Activated naive CD8-positive, alpha-beta T cell treated with anti-CD3 and anti-CD28 coated beads, Interleukin-2, amount 50 U/mL, for 24 hours (primary cell): Measurements from ENCODE around the gene PKIG.
A peak's percentile ranks its signal among the peaks of the same experiment; 100 is the strongest.
"Not testable (repeated sequence)": the region's sequence is repeated elsewhere in the genome, so short reads cannot be mapped to it uniquely, and the experiment has no call there.

ENCODE experiments used
- ATAC-seq: fragments of 150-1000 bp; cut with Tn5 transposase; one replicate; pipeline ENCODE4 v1.10.0; 2021
- DNase-seq: peaks from one replicate; pipeline ENCODE4 v3.0.0; 2021
- H3K27ac Mint-ChIP-seq: one replicate; pipeline ENCODE4 v1.8.0; 2021; ENCODE audit warnings: mild to moderate bottlenecking, mixed read lengths
- H3K27me3 Mint-ChIP-seq: one replicate; pipeline ENCODE4 v1.8.0; 2021; ENCODE audit warnings: mixed read lengths
- H3K36me3 Mint-ChIP-seq: one replicate; pipeline ENCODE4 v1.8.0; 2021; ENCODE audit warnings: low read depth, mixed read lengths
- H3K4me1 Mint-ChIP-seq: one replicate; pipeline ENCODE4 v1.8.0; 2021; ENCODE audit warnings: mixed read lengths
- H3K4me3 Mint-ChIP-seq: one replicate; pipeline ENCODE4 v1.8.0; 2021; ENCODE audit warnings: mild to moderate bottlenecking, moderate library complexity, mixed read lengths
- H3K9me3 Mint-ChIP-seq: one replicate; pipeline ENCODE4 v1.8.0; 2021; ENCODE audit warnings: mixed read lengths

Gene PKIG

DNA sequence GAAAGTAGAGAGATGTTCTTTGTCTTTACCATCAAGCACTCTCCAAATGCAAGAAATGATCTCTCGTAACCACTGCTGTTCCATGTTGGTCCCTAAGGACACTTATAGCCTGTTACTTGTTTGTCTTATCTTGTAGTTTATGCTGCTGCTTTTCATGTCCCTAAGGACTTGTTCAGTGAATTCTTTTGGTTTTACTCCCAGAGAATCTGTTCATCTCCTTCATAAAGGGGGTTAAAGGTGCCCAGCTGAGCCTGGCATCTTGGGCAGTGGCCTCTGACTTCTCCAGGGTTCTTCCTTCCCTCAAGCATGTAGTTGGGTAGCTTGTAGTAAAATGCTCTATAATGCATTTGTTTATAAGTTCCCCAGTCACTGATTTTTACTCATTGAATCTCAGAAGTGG is 864 bp upstream of the PKIG start:
- DNase-seq (no peak), ATAC-seq (no peak)
- H3K36me3 Mint-ChIP-seq: no peaks in the 10 kb centered on the region
- H3K9me3 Mint-ChIP-seq: no peaks in the 10 kb centered on the region
- no peaks in the 10 kb centered on the region for H3K27me3 Mint-ChIP-seq
- H3K27ac Mint-ChIP-seq: no peak overlapping the region
- H3K4me3 Mint-ChIP-seq: no peak overlapping the region
- H3K4me1 Mint-ChIP-seq: peaks cover 32% of the 10 kb centered on the region

DNA sequence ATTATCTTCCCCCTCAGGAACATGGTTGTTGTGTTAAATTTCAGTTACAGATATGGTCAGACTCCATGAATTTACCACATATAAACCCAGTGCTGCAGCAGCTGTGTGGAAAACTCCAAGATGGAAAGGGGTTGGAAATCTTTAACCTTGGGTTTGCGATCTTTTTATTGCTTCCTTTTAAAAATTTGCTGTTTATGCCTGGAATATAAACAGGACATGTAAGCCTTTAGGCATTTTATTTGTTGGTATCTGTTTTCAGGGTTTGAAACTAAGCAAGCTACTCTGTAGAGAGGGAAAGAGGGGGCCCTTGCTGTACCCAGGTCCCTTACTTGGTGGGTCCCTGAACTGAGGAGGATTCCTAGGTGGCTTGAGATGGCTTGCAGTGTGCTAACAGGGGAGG is 778 bp downstream of the PKIG start:
- Mint-ChIP-seq H3K4me1 (peaks cover 23% of the 10 kb centered on the region), H3K27ac (no peak overlapping the region), H3K4me3 (peak overlapping the region; percentile 60), H3K36me3 (peaks cover 2% of the 10 kb centered on the region), H3K27me3 (no peaks in the 10 kb centered on the region), H3K9me3 (no peaks in the 10 kb centered on the region)
- no peak for ATAC-seq
- DNase-seq: no peak

DNA sequence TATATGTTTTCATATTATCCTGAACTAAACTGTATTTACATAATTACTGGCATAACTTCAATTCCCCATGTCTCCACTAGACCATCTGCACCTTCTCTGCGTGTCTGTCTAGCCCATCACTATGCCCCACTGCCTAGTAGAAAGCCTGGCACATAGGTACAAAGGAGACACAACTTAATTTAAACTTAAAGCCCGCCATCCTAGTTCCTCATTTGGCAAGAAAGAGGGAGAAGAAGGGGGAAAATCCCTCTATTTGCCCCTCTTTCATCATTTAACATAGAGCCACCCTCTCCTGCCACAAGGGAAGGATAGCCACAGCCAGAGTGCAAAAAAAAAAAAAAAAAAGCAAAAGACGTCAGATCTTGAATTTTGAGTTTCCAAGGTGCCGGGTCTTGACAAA is 1.8 kb downstream of the PKIG start:
- Mint-ChIP-seq H3K27me3 (no peaks in the 10 kb centered on the region), H3K27ac (no peak overlapping the region), H3K4me1 (peaks cover 22% of the 10 kb centered on the region), H3K4me3 (peak overlapping the region; percentile 60), H3K9me3 (no peaks in the 10 kb centered on the region), H3K36me3 (peaks cover 2% of the 10 kb centered on the region)
- DNase-seq: no peak
- no peak for ATAC-seq

DNA sequence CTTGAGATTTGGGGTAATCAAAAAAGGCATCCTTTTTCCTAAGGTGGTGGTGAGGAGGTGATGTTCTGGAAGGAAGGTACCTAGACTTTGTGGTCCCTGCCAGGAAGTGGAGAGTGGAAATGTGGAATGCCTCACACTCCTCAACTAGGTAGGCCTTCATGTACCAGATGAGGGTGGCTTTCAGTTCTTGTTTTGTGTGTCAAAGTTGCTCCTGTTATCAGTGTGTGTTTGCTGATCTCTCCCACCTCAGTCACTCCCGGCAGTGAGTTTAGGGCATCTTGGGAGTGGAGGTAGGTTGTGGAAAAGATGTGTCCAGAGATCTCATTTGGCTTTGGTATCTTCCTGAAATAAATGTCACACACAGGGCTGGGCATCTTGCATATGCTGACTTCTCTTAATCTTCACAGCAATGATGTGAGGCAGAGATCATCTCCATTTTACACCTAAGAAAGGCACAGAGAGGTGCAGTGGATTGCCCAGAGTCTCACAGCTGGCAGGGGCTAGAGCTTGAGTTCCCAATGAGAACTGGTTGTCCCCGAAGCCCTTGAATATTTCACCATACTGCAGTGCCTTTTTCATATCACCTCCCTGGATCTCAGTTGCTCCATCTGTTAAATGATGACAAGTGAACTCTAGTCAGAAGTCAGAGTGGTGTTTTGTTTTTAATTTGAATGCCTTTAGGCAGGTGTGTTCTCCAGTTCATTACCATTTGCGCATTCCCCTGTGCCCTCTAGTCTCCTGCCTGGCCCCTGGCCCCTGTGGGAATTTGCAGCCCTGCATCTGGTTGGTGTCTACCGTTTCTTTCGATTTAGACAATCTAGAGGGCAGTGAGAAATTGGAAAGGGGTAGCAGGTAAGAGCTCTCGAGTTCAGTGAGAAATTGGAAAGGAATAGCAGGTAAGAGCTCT is 2.9 kb downstream of the PKIG start:
- Mint-ChIP-seq H3K27ac (peak overlapping the region; percentile 33), H3K36me3 (peaks cover 2% of the 10 kb centered on the region), H3K9me3 (no peaks in the 10 kb centered on the region), H3K4me3 (peak overlapping the region; percentile 30), H3K4me1 (peaks cover 17% of the 10 kb centered on the region), H3K27me3 (no peaks in the 10 kb centered on the region)
- ATAC-seq: no peak
- DNase-seq: no peak

DNA sequence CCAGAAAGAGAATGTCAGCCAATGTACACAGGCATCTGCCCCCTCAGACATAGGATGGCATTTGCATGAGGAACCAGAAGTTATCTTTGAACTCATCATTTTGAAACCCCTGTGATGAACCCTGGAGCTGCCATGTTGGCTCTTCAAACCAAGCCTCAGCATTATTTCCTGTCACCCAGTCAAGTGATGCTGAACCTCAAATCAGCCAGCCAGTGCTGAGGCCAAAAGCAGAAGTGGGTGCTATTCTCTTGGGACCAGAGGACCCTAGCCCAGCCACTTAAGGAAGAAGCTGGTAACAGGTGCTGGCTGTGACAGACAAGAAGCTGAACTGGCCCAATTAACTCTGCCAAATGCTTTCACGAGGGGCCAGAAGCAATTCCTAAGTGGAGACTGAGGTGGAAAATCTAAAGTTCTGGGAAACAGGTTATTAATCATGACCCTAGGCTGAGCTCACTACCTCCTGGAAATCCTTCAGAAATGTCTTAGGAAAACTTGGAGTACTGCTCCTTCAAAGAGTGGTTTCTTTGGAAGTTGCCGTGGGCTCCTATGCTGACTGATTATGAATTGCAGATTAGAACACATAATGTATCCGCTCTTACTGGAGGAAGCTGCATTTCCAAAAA is 4.0 kb downstream of the PKIG start:
- Mint-ChIP-seq H3K9me3 (no peaks in the 10 kb centered on the region), H3K27me3 (no peaks in the 10 kb centered on the region), H3K4me1 (peaks cover 15% of the 10 kb centered on the region), H3K27ac (no peak overlapping the region), H3K4me3 (peak overlapping the region; percentile 27), H3K36me3 (peaks cover 2% of the 10 kb centered on the region)
- DNase-seq (no peak), ATAC-seq (peak; percentile 62)

DNA sequence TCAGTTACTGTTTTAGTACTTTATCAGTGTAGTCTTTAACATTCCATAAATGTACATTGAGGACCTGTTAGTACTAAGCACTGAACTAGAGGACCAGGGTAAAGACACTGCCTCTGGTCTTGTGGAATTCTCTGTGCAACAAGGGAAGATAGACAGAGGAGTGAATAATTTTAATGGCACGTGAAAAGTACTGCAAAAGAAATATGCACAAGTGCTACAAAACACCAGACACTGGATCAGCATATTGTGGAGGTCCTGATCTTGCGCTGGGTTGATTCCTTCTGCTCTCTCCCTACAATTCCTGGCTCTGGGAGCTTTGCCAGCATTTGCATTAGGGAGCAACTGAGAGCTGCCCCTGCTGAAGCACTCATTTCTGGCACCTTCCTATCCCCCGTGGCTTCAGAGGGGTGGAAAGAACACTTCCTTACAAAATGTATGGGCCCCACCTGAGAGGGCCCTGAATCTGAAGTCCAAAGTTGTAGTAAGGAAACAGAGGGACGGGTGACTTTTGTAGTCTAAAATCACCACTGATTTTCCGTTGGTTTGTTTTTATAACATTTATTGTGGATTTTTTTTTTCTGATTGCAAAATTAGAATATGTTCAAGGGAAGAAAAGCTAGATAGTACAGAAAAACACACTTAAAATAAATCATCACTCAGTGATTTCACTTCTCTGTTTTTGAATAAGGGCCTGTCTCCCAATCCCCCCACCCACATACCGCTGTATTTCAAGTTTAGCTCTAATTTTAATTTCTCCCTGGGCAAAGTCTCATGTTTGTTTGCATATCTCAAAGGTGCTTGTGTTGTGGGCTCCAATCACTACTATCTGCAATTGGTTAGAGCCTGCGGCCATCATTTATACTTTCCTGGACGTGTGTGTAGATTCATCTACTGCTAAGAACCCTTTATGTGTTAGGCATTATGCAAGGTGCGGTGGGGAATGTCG is 4.9 kb downstream of the PKIG start:
- Mint-ChIP-seq H3K9me3 (no peaks in the 10 kb centered on the region), H3K4me3 (no peak overlapping the region), H3K4me1 (peaks cover 12% of the 10 kb centered on the region), H3K27me3 (no peaks in the 10 kb centered on the region), H3K27ac (peak overlapping the region; percentile 32), H3K36me3 (peaks cover 2% of the 10 kb centered on the region)
- DNase-seq (no peak), ATAC-seq (no peak)

GRCh38 chr20:44588321-44588720 is 5.9 kb downstream of the PKIG start:
- peaks cover 13% of the 10 kb centered on the region for H3K4me1 Mint-ChIP-seq
- not testable (repeated sequence) for H3K4me3 Mint-ChIP-seq, H3K9me3 Mint-ChIP-seq, DNase-seq, H3K27me3 Mint-ChIP-seq, H3K36me3 Mint-ChIP-seq, H3K27ac Mint-ChIP-seq, ATAC-seq

- no peak for DNase-seq
- Mint-ChIP-seq H3K36me3 (peaks cover 2% of the 10 kb centered on the region), H3K27me3 (no peaks in the 10 kb centered on the region), H3K27ac (no peak overlapping the region), H3K4me1 (peaks cover 20% of the 10 kb centered on the region), H3K4me3 (no peak overlapping the region), H3K9me3 (no peaks in the 10 kb centered on the region)
- ATAC-seq: no peak
Observed at GRCh38 chr20:44589537-44589936, 7.2 kb downstream of the PKIG start.

- ATAC-seq: no peak
- H3K9me3 Mint-ChIP-seq: no peaks in the 10 kb centered on the region
- no peak overlapping the region for H3K4me3 Mint-ChIP-seq
Observed at GRCh38 chr20:44590980-44591778, 8.8 kb downstream of the PKIG start.

DNA sequence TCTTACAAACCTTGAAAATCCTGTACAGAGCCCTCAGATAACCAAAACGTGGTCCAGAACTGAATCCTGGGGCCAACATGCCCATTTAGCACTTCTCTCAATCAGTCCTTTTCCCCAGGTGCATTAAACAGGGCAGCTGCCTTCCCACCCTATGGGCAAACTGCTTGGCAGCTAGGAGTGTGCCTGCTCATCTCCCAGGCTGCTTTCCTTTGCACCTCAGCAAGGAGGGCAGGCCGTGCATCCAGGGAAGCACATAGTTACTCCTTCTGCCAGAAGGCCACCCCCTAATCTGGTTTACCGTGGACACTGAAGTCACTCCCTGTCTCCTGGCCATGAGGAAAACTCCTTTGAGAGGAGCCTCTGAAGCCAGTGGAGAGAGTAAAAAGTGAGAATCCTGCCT is 10.0 kb downstream of the PKIG start:
- Mint-ChIP-seq H3K27ac (no peak overlapping the region), H3K36me3 (peaks cover 2% of the 10 kb centered on the region), H3K4me3 (no peak overlapping the region), H3K9me3 (no peaks in the 10 kb centered on the region), H3K27me3 (no peaks in the 10 kb centered on the region), H3K4me1 (peaks cover 27% of the 10 kb centered on the region)
- ATAC-seq (no peak), DNase-seq (no peak)

More at GRCh38 chr20:44590980-44591778, 8.8 kb downstream of the PKIG start:
- no peak for DNase-seq
- H3K36me3 Mint-ChIP-seq: peaks cover 2% of the 10 kb centered on the region
- H3K27ac Mint-ChIP-seq: no peak overlapping the region
- no peaks in the 10 kb centered on the region for H3K27me3 Mint-ChIP-seq
- peaks cover 22% of the 10 kb centered on the region for H3K4me1 Mint-ChIP-seq

GRCh38 chr20:44593751-44594150 is 11.4 kb downstream of the PKIG start:
- Mint-ChIP-seq H3K9me3 (no peaks in the 10 kb centered on the region), H3K36me3 (no peaks in the 10 kb centered on the region), H3K4me1 (peaks cover 36% of the 10 kb centered on the region), H3K4me3 (no peak overlapping the region), H3K27me3 (no peaks in the 10 kb centered on the region), H3K27ac (no peak overlapping the region)
- DNase-seq: no peak
- no peak for ATAC-seq

DNA sequence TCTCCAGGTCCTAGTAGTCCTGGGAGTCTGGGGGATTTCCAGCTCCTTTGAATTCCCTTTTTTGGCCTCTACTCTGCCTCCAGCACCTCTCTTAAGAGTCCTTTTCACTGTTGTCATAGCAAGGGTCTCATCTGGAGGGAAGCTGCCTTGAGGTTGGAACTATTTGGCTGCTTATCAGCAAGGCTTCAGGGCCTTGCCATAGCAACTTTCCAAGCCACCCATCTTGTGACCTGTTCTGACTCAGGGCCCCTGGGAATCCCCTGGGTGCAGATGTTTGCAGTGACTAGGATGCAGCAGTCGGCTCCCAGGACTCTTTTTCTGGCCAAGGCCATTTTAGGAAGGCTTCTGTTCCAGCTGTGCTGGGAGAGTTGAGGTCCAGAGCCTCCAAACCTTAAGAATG is 12.4 kb downstream of the PKIG start:
- H3K9me3 Mint-ChIP-seq: no peaks in the 10 kb centered on the region
- peaks cover 41% of the 10 kb centered on the region for H3K4me1 Mint-ChIP-seq
- ATAC-seq (peak; percentile 86), DNase-seq (peak; percentile 42)
- H3K27me3 Mint-ChIP-seq: no peaks in the 10 kb centered on the region
- H3K27ac Mint-ChIP-seq: no peak overlapping the region
- no peaks in the 10 kb centered on the region for H3K36me3 Mint-ChIP-seq
- H3K4me3 Mint-ChIP-seq: no peak overlapping the region

- no peaks in the 10 kb centered on the region for H3K27me3 Mint-ChIP-seq
- H3K27ac Mint-ChIP-seq: no peak overlapping the region
- H3K4me3 Mint-ChIP-seq: no peak overlapping the region
- no peaks in the 10 kb centered on the region for H3K36me3 Mint-ChIP-seq
- H3K9me3 Mint-ChIP-seq: no peaks in the 10 kb centered on the region
- ATAC-seq: no peak
- H3K4me1 Mint-ChIP-seq: peaks cover 51% of the 10 kb centered on the region
- DNase-seq: no peak
Observed at GRCh38 chr20:44596010-44596409, 13.6 kb downstream of the PKIG start.

GRCh38 chr20:44596876-44597275 is 14.5 kb downstream of the PKIG start:
- peaks cover 54% of the 10 kb centered on the region for H3K4me1 Mint-ChIP-seq
- no peaks in the 10 kb centered on the region for H3K36me3 Mint-ChIP-seq
- no peaks in the 10 kb centered on the region for H3K9me3 Mint-ChIP-seq
- ATAC-seq (no peak), DNase-seq (no peak)
- H3K27ac Mint-ChIP-seq: no peak overlapping the region
- H3K4me3 Mint-ChIP-seq: no peak overlapping the region
- no peaks in the 10 kb centered on the region for H3K27me3 Mint-ChIP-seq
